Epithelial cell of proximal tubule (primary cell): ENCODE results near the gene DCXR. TPM values are rescaled to one million over a fixed set of nuclear protein-coding genes. Genes with fewer than 3 reads are reported as not detected.

Source experiments
- DNase-seq: peaks from one replicate; pipeline ENCODE4 v3.0.0-alpha.2; 2011; ENCODE audit warnings: low read depth
- H3K4me3 ChIP-seq: 2 replicates; pipeline ENCODE4 v1.5.1; 2011; ENCODE audit warnings: low read depth, mild to moderate bottlenecking, low read length
- total RNA-seq: library from RNA; depleted of rRNA; stranded (reverse); fragments of >200 nt; gene quantifications from 2 replicates; pipeline ENCODE4 v1.2.3, GENCODE V29; 2015
- TF ChIP-seq, protein P1 (sequence below): conservative IDR thresholded peaks from 2 replicates; pipeline ENCODE4 v1.5.1; 2012; ENCODE audit warnings: low read depth, mild to moderate bottlenecking, low read length

DCXR gene
- total RNA-seq, 1 donor from 2014 or later: 93.1 TPM

DNA sequence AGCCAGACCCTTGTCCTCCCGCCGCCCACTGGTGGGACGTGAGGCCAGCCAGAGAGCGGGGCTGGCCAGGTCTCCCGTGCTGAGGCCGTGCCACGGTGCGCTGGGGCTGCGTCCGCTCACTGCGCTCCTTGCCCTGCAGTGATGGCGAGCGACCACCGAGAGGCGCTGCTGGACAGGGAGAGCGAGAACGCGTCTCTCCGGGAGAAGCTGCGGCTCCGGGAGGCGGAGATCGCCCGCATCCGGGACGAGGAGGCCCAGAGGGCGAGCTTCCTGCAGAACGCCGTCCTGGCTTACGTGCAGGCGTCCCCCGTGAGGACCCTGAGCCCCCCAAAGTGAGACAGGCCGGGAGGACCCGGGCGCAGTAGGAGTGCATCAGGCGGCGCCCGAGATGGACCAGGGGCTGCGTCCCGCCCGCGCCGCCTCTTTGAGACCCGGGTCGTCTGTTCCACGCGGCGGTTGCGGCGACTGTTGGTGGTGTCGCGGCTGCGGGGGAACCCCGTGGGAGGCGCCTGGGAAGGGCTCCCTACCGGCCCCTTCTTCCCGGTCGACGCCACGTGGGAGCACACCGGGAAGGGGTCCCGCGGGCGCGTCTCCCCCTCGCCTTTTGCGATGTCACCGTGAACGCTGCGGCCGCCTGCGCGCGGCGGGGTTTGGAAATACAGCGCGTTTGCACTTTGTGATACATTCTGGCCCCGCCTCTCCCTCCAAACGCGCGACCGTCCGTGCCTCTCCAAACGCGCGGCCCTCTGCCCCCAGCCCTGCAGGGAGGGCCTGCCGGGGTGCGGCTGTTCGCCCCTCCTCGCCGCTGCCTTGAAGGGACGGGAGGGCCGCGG, 6.8 kb downstream of the DCXR start:
- DNase-seq: peak; percentile 13
- H3K4me3 ChIP-seq: peak overlapping the region; percentile 57
- TF ChIP-seq, protein P1, sequence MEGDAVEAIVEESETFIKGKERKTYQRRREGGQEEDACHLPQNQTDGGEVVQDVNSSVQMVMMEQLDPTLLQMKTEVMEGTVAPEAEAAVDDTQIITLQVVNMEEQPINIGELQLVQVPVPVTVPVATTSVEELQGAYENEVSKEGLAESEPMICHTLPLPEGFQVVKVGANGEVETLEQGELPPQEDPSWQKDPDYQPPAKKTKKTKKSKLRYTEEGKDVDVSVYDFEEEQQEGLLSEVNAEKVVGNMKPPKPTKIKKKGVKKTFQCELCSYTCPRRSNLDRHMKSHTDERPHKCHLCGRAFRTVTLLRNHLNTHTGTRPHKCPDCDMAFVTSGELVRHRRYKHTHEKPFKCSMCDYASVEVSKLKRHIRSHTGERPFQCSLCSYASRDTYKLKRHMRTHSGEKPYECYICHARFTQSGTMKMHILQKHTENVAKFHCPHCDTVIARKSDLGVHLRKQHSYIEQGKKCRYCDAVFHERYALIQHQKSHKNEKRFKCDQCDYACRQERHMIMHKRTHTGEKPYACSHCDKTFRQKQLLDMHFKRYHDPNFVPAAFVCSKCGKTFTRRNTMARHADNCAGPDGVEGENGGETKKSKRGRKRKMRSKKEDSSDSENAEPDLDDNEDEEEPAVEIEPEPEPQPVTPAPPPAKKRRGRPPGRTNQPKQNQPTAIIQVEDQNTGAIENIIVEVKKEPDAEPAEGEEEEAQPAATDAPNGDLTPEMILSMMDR: peak; percentile 43

DNA sequence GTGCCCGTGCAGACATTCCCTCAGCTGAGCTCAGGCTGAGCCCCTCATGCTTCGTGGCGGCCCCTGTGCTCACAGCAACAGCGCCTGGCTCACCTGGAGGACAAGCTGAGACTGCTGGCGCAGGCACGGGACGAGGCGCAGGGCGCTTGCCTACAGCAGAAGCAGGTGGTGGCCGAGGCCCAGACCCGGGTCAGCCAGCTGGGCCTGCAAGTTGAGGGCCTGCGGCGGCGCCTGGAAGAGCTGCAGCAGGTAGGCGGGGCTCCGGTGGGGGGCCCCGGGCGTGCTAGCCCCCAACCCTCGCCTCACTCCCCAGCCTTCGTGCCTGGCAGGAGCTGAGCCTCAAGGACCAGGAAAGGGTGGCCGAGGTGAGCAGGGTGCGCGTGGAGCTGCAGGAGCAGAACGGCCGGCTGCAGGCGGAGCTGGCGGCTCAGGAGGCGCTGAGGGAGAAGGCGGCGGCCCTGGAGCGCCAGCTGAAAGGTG, 7.5 kb downstream of the DCXR start:
- H3K4me3 ChIP-seq: no peak overlapping the region

DNA sequence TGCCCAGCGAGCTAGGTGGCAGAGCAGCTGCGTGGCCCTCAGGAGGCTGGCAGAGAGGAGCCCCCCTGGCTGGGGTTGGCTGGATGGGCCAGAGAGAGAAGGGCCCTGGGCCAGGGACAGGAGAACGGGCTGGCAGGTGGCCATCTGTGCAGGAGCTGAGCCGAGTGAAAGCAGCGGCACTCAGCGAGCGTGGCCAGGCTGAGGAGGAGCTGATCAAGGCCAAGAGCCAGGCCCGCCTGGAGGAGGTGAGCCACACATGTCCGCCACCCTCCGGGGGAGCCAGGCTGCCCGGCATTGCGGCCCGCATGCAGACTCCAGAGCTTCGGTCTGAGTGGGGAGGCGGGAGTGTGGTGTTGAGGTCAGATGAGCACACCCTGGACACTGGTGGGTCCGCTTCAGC, 8.1 kb downstream of the DCXR start:
- no peak for DNase-seq
- no peak overlapping the region for H3K4me3 ChIP-seq
- TF ChIP-seq, protein P1: no peak

More for the DNA sequence above, 7.5 kb downstream of the DCXR start:
- TF ChIP-seq, protein P1: no peak
- no peak for DNase-seq

DNA sequence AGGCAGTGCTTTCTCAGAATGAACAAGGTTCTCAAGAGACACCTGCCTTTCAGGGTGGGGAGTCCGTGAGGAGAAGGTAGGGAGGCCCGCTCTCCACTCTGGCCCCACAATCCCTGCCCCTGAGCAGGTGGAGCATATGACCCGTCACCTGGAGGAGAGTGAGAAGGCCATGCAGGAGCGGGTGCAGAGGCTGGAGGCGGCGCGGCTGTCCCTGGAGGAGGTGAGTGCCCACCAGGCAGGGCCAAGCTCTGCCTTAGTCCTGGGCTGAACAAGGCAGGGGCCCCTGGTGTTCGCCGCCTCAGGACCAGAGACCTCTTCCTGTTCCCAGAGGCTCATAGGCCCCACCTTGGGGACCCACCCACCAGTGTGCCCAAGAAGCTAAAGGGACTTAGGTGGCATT, 8.5 kb downstream of the DCXR start:
- TF ChIP-seq, protein P1: no peak
- no peak for DNase-seq
- H3K4me3 ChIP-seq: no peak overlapping the region

DNA sequence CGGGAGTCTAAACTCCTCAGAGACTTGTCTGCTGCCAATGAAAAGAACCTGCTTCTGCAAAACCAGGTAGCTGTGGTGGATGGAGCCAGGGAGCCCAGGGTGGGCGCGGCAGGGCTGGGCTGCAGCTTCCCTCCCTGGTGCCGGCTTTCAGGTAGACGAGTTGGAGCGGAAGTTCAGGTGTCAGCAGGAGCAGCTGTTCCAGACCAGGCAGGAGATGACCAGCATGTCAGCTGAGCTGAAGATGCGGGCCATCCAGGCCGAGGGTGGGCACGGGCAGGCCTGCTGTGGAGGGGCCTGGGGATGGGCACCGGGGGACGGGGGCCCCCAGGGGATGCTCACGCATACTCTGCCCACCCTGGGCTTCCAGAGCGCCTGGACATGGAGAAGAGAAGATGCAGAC, 9.3 kb downstream of the DCXR start:
- TF ChIP-seq, protein P1: no peak
- H3K4me3 ChIP-seq: no peak overlapping the region
- no peak for DNase-seq

DNA sequence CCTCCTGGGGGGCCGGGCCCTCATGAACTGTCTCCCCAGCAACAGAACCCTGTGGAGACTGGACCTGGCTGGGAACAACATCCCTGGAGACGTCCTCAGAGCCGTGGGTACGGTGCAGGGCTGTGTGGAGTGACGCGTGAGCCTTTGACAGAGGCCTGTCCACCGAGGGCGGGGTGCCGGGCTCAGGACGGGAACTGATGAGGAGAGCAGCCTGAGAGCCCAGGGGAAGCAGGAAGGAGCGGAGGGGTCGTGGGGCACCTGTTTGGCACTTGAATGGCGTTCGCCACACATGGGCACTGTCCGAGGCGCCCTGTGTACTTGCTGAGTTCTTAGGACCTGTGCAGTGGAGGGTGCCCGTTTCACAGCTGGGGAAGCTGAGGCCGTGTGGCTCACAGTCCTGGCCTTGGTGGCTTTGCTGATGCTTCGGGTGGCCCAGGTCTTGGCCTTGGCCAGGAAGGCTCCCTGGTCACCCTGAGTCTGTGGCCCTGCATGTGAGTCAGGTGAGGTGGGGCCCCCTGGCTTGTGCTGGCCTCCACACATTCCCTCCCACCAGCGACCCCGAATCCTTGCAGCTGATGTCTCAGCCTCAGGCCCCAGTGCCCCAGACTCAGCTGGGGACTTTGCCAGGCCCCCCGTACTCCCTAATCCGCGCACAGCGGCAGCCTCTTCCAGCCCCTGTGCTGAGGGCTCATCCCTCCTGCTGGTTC, 11.9 kb downstream of the DCXR start:
- no peak for DNase-seq
- TF ChIP-seq, protein P1: no peak
- H3K4me3 ChIP-seq: no peak overlapping the region

DNA sequence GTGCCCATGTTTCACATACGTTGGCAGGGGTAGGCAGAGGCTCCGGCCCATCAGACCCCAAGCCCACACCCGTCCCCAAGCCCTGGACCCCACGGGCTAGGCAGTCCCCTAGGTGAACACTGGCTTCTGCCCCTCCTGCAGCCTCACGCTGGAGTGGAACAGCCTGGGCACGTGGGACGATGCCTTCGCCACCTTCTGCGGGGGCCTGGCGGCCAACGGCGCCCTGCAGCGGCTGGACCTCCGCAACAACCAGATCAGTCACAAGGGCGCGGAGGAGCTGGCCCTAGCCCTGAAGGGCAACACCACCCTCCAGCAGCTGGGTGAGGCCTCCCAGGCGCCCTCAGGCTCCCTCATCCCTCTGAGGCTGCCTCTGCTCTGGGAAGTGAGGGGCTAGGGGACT, 12.6 kb downstream of the DCXR start:
- no peak overlapping the region for H3K4me3 ChIP-seq
- TF ChIP-seq, protein P1: no peak
- DNase-seq: no peak
